A673 (cell line): ENCODE results near the gene HOXC10. TPM values are rescaled to one million over a fixed set of nuclear protein-coding genes. Genes with fewer than 3 reads are reported as not detected.

Source experiments
- BruUV-seq: library from RNA; stranded (reverse); fragments of 400-500 nt; replicated peaks from 2 replicates; lab custom pipeline; 2021; lab: Mats Ljungman, UMichigan
- CTCF ChIA-PET: fragments of 300-600 bp; sonication (Branson Sonifier 250); formaldehyde crosslinking; loops from one replicate; lab custom pipeline; 2022; ENCODE audit warnings: antibody characterized with exemption; lab: Charles Lee
- POLR2A ChIA-PET: fragments of 300-600 bp; sonication (Branson Sonifier 250); formaldehyde crosslinking; loops from one replicate; lab custom pipeline; 2022; ENCODE audit warnings: antibody characterized with exemption; ENCODE audit not compliant: low non-redundant PET; lab: Charles Lee
- DNase-seq: peaks from one replicate; pipeline ENCODE4 v3.0.0-alpha.2; 2015; ENCODE audit warnings: low spot score
- H3K27ac ChIP-seq: fragments of 200-600 bp; sonication (generic); 2 replicates; pipeline ENCODE4 v1.5.1; 2016; ENCODE audit warnings: mixed run types, low read depth, mild to moderate bottlenecking, mixed read lengths, antibody characterized with exemption, low read length; ENCODE audit not compliant: poor library complexity, severe bottlenecking
- H3K27me3 ChIP-seq: fragments of 200-600 bp; sonication (generic); replicated peaks from 2 replicates; pipeline ENCODE4 v1.6.1; 2017; ENCODE audit warnings: mixed run types, low read depth, mild to moderate bottlenecking, mixed read lengths, antibody characterized with exemption, low read length; ENCODE audit not compliant: insufficient read depth, poor library complexity
- H3K36me3 ChIP-seq: fragments of 200-600 bp; sonication (generic); 2 replicates; pipeline ENCODE4 v1.6.1; 2016; ENCODE audit warnings: mixed run types, mild to moderate bottlenecking, mixed read lengths, antibody characterized with exemption, low read length; ENCODE audit not compliant: insufficient read depth, poor library complexity, severe bottlenecking
- H3K4me1 ChIP-seq: fragments of 200-600 bp; sonication (generic); 2 replicates; pipeline ENCODE4 v1.6.1; 2017; ENCODE audit warnings: mixed run types, mild to moderate bottlenecking, mixed read lengths, antibody characterized with exemption, low read length; ENCODE audit not compliant: insufficient read depth, poor library complexity, severe bottlenecking
- H3K4me3 ChIP-seq: fragments of 200-600 bp; sonication (generic); 2 replicates; pipeline ENCODE4 v1.5.1; 2016; ENCODE audit warnings: low read depth, mixed run types, mild to moderate bottlenecking, mixed read lengths, low read length; ENCODE audit not compliant: poor library complexity, severe bottlenecking
- H3K9me3 ChIP-seq: fragments of 200-600 bp; sonication (generic); 2 replicates; pipeline ENCODE4 v1.6.1; 2016; ENCODE audit warnings: mixed run types, low read depth, mild to moderate bottlenecking, mixed read lengths, antibody characterized with exemption, low read length; ENCODE audit not compliant: poor library complexity, severe bottlenecking
- EZH2 ChIP-seq: fragments of 200-600 bp; sonication (generic); IDR thresholded peaks from 2 replicates; pipeline ENCODE4 v1.6.1; 2017; ENCODE audit warnings: borderline replicate concordance, low read depth, mild to moderate bottlenecking, mixed read lengths, antibody characterized with exemption, low read length; ENCODE audit not compliant: poor library complexity, severe bottlenecking
- intact Hi-C: fragments of 100-400 bp; cut with micrococcal nuclease; formaldehyde crosslinking; loops from one replicate; pipeline ENCODE4 v1.10.0; 2022; ENCODE audit not compliant: unreplicated experiment
- total RNA-seq: library from RNA; stranded (reverse); gene quantifications from 2 replicates; pipeline ENCODE4 v1.2.3, GENCODE V29; 2021
- TF ChIP-seq, protein P1 (sequence below): fragments of 300-800, 200-600 bp; sonication (generic); conservative IDR thresholded peaks from 2 replicates; pipeline ENCODE4 v1.5.1; 2017; ENCODE audit warnings: low read depth, mild to moderate bottlenecking, antibody characterized with exemption, low read length, moderate library complexity, mixed read lengths

The HOXC10 gene
- total RNA-seq, 1 experiment from 2014 or later, result 27.8 TPM

DNA sequence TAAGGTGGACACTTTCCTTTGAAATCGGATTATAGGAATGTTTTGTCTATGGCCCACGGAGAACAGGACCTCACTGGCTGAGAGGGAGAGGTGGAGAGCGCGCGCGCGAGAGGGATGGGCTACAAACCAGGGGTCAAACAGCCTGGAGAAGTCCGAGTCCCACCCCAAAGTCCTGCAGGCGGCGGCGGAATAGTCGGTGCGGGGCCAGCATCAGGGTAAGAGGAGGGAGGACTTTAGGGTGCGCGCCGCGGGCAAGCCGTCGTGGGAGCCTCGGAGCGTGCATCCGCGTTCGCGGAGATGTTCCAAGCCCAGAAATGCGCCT lies 20.5 kb downstream of the HOXC10 start:
- ChIA-PET CTCF (interaction anchor here (0.6 to 3.0 kb wide), 13 partner anchors 9 to 211 kb away, joined by 3 to 33 read pairs (median 4); partner anchors contain the start of genes HOXC10 and HOXC12), POLR2A (no interaction called here)

DNA sequence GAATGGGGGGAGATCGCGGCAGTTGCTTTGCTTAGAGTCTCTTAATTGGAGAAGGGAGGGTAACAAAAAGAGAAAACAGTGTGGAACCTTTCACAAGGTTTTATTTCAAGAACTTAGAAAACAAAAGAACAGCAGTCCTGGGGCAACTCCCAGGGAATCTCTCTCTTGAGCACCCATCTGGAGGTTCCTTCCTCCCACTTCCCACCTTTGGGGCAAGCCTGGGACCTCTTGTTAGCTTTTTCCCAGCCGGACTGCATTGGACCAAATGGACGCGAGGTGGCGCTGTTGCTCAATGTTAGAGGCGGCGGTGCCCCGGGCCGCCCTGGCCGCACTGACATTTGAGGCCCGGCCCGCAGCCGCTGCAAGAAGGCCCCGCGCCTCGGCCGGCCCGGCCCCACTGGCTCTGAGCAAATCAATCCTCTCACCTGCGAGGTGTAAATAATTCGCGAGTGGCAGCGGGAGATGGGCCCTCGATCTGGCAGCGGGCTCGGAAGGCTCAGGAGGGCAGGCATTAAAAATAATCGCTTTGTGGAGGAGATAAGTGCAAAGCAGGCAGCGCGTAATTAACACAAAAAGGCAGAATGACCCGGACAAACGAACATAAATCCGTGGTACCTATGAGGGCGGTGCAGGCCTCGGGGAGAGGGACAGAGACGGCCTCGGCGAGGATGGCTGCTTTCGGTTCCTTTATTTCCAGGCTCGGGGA lies 21.1 kb downstream of the HOXC10 start:
- ChIA-PET POLR2A (interaction anchor here (0.6 to 0.7 kb wide), 2 partner anchors 10 to 21 kb away, joined by 3 read pairs; partner anchors contain the start of gene HOXC10), CTCF (interaction anchor here (0.6 to 3.0 kb wide), 14 partner anchors 10 to 210 kb away, joined by 3 to 33 read pairs (median 4); partner anchors contain the start of genes HOXC10 and HOXC12)
- BruUV-seq, result no TSS peak
- Histone ChIP-seq H3K4me3 (no peak overlapping the region), H3K27ac (no peak overlapping the region), H3K27me3 (no peaks in the 10 kb centered on the region), H3K4me1 (peaks cover 71% of the 10 kb centered on the region), H3K36me3 (peaks cover 9% of the 10 kb centered on the region), H3K9me3 (no peaks in the 10 kb centered on the region)
- no peak for TF ChIP-seq EZH2
- TF ChIP-seq, protein P1, sequence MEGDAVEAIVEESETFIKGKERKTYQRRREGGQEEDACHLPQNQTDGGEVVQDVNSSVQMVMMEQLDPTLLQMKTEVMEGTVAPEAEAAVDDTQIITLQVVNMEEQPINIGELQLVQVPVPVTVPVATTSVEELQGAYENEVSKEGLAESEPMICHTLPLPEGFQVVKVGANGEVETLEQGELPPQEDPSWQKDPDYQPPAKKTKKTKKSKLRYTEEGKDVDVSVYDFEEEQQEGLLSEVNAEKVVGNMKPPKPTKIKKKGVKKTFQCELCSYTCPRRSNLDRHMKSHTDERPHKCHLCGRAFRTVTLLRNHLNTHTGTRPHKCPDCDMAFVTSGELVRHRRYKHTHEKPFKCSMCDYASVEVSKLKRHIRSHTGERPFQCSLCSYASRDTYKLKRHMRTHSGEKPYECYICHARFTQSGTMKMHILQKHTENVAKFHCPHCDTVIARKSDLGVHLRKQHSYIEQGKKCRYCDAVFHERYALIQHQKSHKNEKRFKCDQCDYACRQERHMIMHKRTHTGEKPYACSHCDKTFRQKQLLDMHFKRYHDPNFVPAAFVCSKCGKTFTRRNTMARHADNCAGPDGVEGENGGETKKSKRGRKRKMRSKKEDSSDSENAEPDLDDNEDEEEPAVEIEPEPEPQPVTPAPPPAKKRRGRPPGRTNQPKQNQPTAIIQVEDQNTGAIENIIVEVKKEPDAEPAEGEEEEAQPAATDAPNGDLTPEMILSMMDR, result peak; percentile 95
- intact Hi-C loops, result loop anchor here (2.0 kb wide), 2 partner anchors 129 to 195 kb away; no protein-coding TSS in a partner anchor
- peak; percentile 86 for DNase-seq

More for the DNA sequence above, 20.5 kb downstream of the HOXC10 start:
- H3K27me3 ChIP-seq, result no peaks in the 10 kb centered on the region
- peaks cover 9% of the 10 kb centered on the region for H3K36me3 ChIP-seq
- no peaks in the 10 kb centered on the region for H3K9me3 ChIP-seq
- H3K4me3 ChIP-seq, result no peak overlapping the region
- BruUV-seq, result no TSS peak
- no peak for DNase-seq
- no peak overlapping the region for H3K27ac ChIP-seq
- TF ChIP-seq, protein P1, result no peak
- H3K4me1 ChIP-seq, result peaks cover 68% of the 10 kb centered on the region
- intact Hi-C loops, result no loop called here

DNA sequence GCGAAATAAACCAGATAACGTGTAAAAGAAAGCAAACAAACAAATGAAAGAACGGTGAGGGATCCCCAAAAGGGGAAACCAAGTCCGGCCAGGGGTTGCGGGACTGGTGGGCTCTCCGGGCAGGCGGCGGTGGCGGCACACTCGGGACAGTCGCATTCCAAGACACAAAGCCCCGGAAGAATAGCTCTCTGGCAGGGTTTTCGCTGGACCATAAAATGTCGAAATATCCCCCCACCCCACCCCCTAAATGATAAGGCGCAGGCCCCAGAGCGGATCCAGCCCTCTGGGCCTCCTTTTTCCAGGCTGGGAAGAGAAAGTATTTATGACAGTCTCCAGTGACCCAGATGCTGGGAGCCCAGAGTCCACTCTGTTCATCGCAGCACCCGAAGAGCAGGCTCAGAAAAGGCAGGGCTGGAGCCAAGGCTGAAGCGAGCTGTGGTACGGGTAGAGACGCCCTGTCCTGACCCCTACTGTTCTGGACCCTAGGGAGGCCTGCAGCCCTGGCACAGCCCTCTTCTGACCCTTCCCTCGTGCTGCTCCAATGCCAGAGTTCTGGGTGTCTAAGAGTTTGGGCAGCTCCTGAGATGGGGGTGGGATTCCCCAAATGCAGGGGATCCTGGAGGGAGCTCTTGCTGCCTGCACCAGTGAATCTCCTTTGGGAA lies 21.7 kb downstream of the HOXC10 start:
- TF ChIP-seq, protein P1, result no peak
- TF ChIP-seq EZH2, result no peak
- H3K27me3 ChIP-seq, result no peaks in the 10 kb centered on the region
- POLR2A ChIA-PET, result interaction anchor here (0.6 to 0.7 kb wide), 2 partner anchors 10 to 22 kb away, joined by 3 read pairs; partner anchors contain the start of gene HOXC10
- BruUV-seq, result no TSS peak
- intact Hi-C loops, result loop anchor here (2.0 kb wide), 2 partner anchors 128 to 194 kb away; no protein-coding TSS in a partner anchor
- no peak overlapping the region for H3K4me3 ChIP-seq
- peaks cover 9% of the 10 kb centered on the region for H3K36me3 ChIP-seq
- no peak for DNase-seq
- no peak overlapping the region for H3K27ac ChIP-seq
- CTCF ChIA-PET, result interaction anchor here (0.6 to 3.0 kb wide), 10 partner anchors 10 to 245 kb away, joined by 3 to 33 read pairs (median 6); partner anchors contain the start of gene HOXC10
- no peaks in the 10 kb centered on the region for H3K9me3 ChIP-seq
- H3K4me1 ChIP-seq, result peaks cover 69% of the 10 kb centered on the region
